GM23338 (cell line): ENCODE results near the gene NDEL1. TPM values are rescaled to one million over a fixed set of nuclear protein-coding genes. Genes with fewer than 3 reads are reported as not detected.

Experiments used
- ATAC-seq: fragments of 200-7000 bp; cut with Tn5 transposase; 3 replicates; pipeline ENCODE4 v1.9.1; 2020
- DNase-seq: peaks from one replicate; pipeline ENCODE4 v3.0.0-alpha.2; 2015; ENCODE audit warnings: low spot score
- H2AFZ ChIP-seq: fragments of 200-600 bp; sonication (generic); 2 replicates; pipeline ENCODE4 v1.8.0; 2016; ENCODE audit warnings: antibody characterized with exemption, mild to moderate bottlenecking, moderate library complexity
- H3F3A ChIP-seq: fragments of 200-600 bp; sonication (generic); replicated peaks from 2 replicates; pipeline ENCODE4 v1.8.0; 2017; ENCODE audit warnings: antibody characterized with exemption, mixed run types, low read depth
- H3K27ac ChIP-seq: fragments of 200-600 bp; sonication (generic); 2 replicates; pipeline ENCODE4 v1.6.1; 2016; ENCODE audit warnings: low read depth
- H3K27me3 ChIP-seq: fragments of 200-600 bp; sonication (generic); 2 replicates; pipeline ENCODE4 v1.8.0; 2016; ENCODE audit warnings: mild to moderate bottlenecking, mixed run types, moderate library complexity; ENCODE audit not compliant: insufficient read depth
- H3K36me3 ChIP-seq: fragments of 200-600 bp; sonication (generic); 2 replicates; pipeline ENCODE4 v1.8.0; 2016; ENCODE audit warnings: mild to moderate bottlenecking; ENCODE audit not compliant: insufficient read depth
- H3K4me1 ChIP-seq: fragments of 200-600 bp; sonication (generic); 2 replicates; pipeline ENCODE4 v1.8.0; 2016; ENCODE audit warnings: mild to moderate bottlenecking, moderate library complexity; ENCODE audit not compliant: insufficient read depth
- H3K4me2 ChIP-seq: fragments of 200-600 bp; sonication (generic); 2 replicates; pipeline ENCODE4 v1.7.1; 2017; ENCODE audit warnings: mixed run types
- H3K4me3 ChIP-seq: fragments of 200-600 bp; sonication (generic); 2 replicates; pipeline ENCODE4 v1.6.1; 2016; ENCODE audit warnings: mixed run types
- H3K79me2 ChIP-seq: fragments of 200-600 bp; sonication (generic); replicated peaks from 2 replicates; pipeline ENCODE4 v1.8.0; 2017; ENCODE audit warnings: mild to moderate bottlenecking; ENCODE audit not compliant: insufficient read depth
- H3K9me2 ChIP-seq: fragments of 200-600 bp; sonication (generic); 2 replicates; pipeline ENCODE4 v1.8.0; 2017; ENCODE audit not compliant: insufficient read depth
- H4K20me1 ChIP-seq: fragments of 200-600 bp; sonication (generic); replicated peaks from 2 replicates; pipeline ENCODE4 v1.8.0; 2017; ENCODE audit warnings: mild to moderate bottlenecking; ENCODE audit not compliant: insufficient read depth
- H3K27ac Mint-ChIP-seq: 2 replicates; pipeline ENCODE4 v1.8.0; 2020; ENCODE audit warnings: inconsistent platforms, mild to moderate bottlenecking, moderate library complexity, mixed read lengths
- H3K27me3 Mint-ChIP-seq: 3 replicates; pipeline ENCODE4 v1.8.0; 2022; ENCODE audit warnings: low read depth, mild to moderate bottlenecking, moderate library complexity, mixed read lengths, inconsistent platforms; ENCODE audit not compliant: insufficient read depth, poor library complexity
- H3K36me3 Mint-ChIP-seq: 3 replicates; pipeline ENCODE4 v1.8.0; 2021; ENCODE audit warnings: low read depth, mild to moderate bottlenecking, inconsistent platforms, moderate library complexity, mixed read lengths
- H3K4me1 Mint-ChIP-seq: 3 replicates; pipeline ENCODE4 v1.8.0; 2020; ENCODE audit warnings: mild to moderate bottlenecking, inconsistent platforms, mixed read lengths
- H3K4me3 Mint-ChIP-seq: 3 replicates; pipeline ENCODE4 v1.8.0; 2021; ENCODE audit warnings: moderate library complexity, mild to moderate bottlenecking, inconsistent platforms, mixed read lengths
- H3K9me3 Mint-ChIP-seq: 3 replicates; pipeline ENCODE4 v1.8.0; 2020; ENCODE audit warnings: moderate library complexity, mild to moderate bottlenecking, inconsistent platforms, mixed read lengths
- CREB1 ChIP-seq: fragments of 250-450 bp; sonication (Bioruptor Pico); IDR thresholded peaks from 2 replicates; pipeline ENCODE4 v1.5.0; 2020; ENCODE audit warnings: low read depth, mild to moderate bottlenecking, moderate library complexity
- CTCF ChIP-seq, 2 experiments: fragments of 200-600 bp in 1 of 2; sonication (generic) in 1 of 2; conservative IDR thresholded peaks; 2 replicates each; pipeline versions ENCODE4 v1.5.1 to v1.6.1; 2016 to 2017; ENCODE audit warnings: antibody characterized with exemption in 2 of 2, low read depth in 2 of 2, mild to moderate bottlenecking in 2 of 2, moderate library complexity in 1 of 2
- ETS1 ChIP-seq: IDR thresholded peaks from 2 replicates; pipeline ENCODE4 v1.6.1; 2016; ENCODE audit warnings: antibody characterized with exemption
- EZH2 ChIP-seq: fragments of 200-600 bp; sonication (generic); IDR thresholded peaks from one replicate; pipeline ENCODE4 v1.8.0; 2017; ENCODE audit warnings: antibody characterized with exemption, mild to moderate bottlenecking, low read depth; ENCODE audit not compliant: unreplicated experiment
- EZH2phosphoT487 ChIP-seq: fragments of 200-600 bp; sonication (generic); IDR thresholded peaks from one replicate; pipeline ENCODE4 v1.8.1; 2018; ENCODE audit warnings: antibody characterized with exemption; ENCODE audit not compliant: unreplicated experiment
- JUNB ChIP-seq: IDR thresholded peaks from one replicate; pipeline ENCODE4 v1.6.1; 2016; ENCODE audit warnings: antibody characterized with exemption; ENCODE audit not compliant: unreplicated experiment
- NANOG ChIP-seq: IDR thresholded peaks from 2 replicates; pipeline ENCODE4 v1.6.1; 2016; ENCODE audit warnings: antibody characterized with exemption, borderline replicate concordance
- POLR2AphosphoS5 ChIP-seq: IDR thresholded peaks from 2 replicates; pipeline ENCODE4 v1.6.1; 2016; ENCODE audit warnings: antibody characterized with exemption, low read depth
- STAT1 ChIP-seq: IDR thresholded peaks from one replicate; pipeline ENCODE4 v1.6.1; 2016; ENCODE audit warnings: antibody characterized with exemption; ENCODE audit not compliant: unreplicated experiment
- ZNF114 ChIP-seq: fragments of 250-450 bp; sonication (Bioruptor Pico); IDR thresholded peaks from 2 replicates; pipeline ENCODE4 v1.5.0; 2020; ENCODE audit warnings: mild to moderate bottlenecking, moderate library complexity
- polyA plus RNA-seq: library from polyadenylated mRNA; unstranded; fragments of >200 nt; fragmentation: Nextera tagmentation; extraction: Ambion mirVana; gene quantifications from 2 replicates; pipeline ENCODE4 v1.2.1, GENCODE V29; 2016
- total RNA-seq: library from RNA; depleted of rRNA; stranded (reverse); fragments of >200 nt; shearing (Covaris generic); gene quantifications from 2 replicates; pipeline ENCODE4 v1.2.3, GENCODE V29; 2014
- TF ChIP-seq, protein P1 (sequence below): IDR thresholded peaks from one replicate; pipeline ENCODE4 v1.6.1; 2018; ENCODE audit warnings: antibody characterized with exemption; ENCODE audit not compliant: unreplicated experiment
- TF ChIP-seq, protein P2 (sequence below): fragments of 250-450 bp; sonication (Bioruptor Pico); IDR thresholded peaks from 2 replicates; pipeline ENCODE4 v1.5.0; 2020; ENCODE audit warnings: mild to moderate bottlenecking, moderate library complexity

The NDEL1 gene
- total and polyA plus RNA-seq, 2 experiments from 2014 or later: 21.2 to 26.0 TPM

GRCh38 chr17:8402921-8403536 is 32.7 kb upstream of the NDEL1 start:
- Histone ChIP-seq H3K79me2 (no peaks in the 10 kb centered on the region), H3K4me2 (no peak overlapping the region), H3F3A (no peaks in the 10 kb centered on the region), H3K4me3 (no peak overlapping the region), H3K36me3 (no peaks in the 10 kb centered on the region), H4K20me1 (no peaks in the 10 kb centered on the region), H3K9me2 (no peaks in the 10 kb centered on the region), H2AFZ (no peak overlapping the region), H3K27me3 (no peaks in the 10 kb centered on the region), H3K4me1 (peaks cover under 1% of the 10 kb centered on the region; the same call in 1 of the 2 replicates), H3K27ac (no peak overlapping the region)
- no peak for DNase-seq
- Mint-ChIP-seq H3K27ac (no peak overlapping the region), H3K4me1 (no peaks in the 10 kb centered on the region; the same call in 2 of the 3 replicates), H3K27me3 (peaks cover 8% of the 10 kb centered on the region), H3K4me3 (no peak overlapping the region), H3K9me3 (no peaks in the 10 kb centered on the region), H3K36me3 (no peaks in the 10 kb centered on the region)
- no peak for ATAC-seq
- TF ChIP-seq JUNB: no peak
- TF ChIP-seq, protein P1, sequence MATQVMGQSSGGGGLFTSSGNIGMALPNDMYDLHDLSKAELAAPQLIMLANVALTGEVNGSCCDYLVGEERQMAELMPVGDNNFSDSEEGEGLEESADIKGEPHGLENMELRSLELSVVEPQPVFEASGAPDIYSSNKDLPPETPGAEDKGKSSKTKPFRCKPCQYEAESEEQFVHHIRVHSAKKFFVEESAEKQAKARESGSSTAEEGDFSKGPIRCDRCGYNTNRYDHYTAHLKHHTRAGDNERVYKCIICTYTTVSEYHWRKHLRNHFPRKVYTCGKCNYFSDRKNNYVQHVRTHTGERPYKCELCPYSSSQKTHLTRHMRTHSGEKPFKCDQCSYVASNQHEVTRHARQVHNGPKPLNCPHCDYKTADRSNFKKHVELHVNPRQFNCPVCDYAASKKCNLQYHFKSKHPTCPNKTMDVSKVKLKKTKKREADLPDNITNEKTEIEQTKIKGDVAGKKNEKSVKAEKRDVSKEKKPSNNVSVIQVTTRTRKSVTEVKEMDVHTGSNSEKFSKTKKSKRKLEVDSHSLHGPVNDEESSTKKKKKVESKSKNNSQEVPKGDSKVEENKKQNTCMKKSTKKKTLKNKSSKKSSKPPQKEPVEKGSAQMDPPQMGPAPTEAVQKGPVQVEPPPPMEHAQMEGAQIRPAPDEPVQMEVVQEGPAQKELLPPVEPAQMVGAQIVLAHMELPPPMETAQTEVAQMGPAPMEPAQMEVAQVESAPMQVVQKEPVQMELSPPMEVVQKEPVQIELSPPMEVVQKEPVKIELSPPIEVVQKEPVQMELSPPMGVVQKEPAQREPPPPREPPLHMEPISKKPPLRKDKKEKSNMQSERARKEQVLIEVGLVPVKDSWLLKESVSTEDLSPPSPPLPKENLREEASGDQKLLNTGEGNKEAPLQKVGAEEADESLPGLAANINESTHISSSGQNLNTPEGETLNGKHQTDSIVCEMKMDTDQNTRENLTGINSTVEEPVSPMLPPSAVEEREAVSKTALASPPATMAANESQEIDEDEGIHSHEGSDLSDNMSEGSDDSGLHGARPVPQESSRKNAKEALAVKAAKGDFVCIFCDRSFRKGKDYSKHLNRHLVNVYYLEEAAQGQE: no peak
- no peak for TF ChIP-seq POLR2AphosphoS5
- TF ChIP-seq ZNF114 (CRISPR knock-in tag): no peak
- TF ChIP-seq CTCF (conservative IDR thresholded peaks at IDR 0.05; ENCODE audit: low read depth in 2 of 2): no peak
- no peak for TF ChIP-seq EZH2phosphoT487
- TF ChIP-seq, protein P2, sequence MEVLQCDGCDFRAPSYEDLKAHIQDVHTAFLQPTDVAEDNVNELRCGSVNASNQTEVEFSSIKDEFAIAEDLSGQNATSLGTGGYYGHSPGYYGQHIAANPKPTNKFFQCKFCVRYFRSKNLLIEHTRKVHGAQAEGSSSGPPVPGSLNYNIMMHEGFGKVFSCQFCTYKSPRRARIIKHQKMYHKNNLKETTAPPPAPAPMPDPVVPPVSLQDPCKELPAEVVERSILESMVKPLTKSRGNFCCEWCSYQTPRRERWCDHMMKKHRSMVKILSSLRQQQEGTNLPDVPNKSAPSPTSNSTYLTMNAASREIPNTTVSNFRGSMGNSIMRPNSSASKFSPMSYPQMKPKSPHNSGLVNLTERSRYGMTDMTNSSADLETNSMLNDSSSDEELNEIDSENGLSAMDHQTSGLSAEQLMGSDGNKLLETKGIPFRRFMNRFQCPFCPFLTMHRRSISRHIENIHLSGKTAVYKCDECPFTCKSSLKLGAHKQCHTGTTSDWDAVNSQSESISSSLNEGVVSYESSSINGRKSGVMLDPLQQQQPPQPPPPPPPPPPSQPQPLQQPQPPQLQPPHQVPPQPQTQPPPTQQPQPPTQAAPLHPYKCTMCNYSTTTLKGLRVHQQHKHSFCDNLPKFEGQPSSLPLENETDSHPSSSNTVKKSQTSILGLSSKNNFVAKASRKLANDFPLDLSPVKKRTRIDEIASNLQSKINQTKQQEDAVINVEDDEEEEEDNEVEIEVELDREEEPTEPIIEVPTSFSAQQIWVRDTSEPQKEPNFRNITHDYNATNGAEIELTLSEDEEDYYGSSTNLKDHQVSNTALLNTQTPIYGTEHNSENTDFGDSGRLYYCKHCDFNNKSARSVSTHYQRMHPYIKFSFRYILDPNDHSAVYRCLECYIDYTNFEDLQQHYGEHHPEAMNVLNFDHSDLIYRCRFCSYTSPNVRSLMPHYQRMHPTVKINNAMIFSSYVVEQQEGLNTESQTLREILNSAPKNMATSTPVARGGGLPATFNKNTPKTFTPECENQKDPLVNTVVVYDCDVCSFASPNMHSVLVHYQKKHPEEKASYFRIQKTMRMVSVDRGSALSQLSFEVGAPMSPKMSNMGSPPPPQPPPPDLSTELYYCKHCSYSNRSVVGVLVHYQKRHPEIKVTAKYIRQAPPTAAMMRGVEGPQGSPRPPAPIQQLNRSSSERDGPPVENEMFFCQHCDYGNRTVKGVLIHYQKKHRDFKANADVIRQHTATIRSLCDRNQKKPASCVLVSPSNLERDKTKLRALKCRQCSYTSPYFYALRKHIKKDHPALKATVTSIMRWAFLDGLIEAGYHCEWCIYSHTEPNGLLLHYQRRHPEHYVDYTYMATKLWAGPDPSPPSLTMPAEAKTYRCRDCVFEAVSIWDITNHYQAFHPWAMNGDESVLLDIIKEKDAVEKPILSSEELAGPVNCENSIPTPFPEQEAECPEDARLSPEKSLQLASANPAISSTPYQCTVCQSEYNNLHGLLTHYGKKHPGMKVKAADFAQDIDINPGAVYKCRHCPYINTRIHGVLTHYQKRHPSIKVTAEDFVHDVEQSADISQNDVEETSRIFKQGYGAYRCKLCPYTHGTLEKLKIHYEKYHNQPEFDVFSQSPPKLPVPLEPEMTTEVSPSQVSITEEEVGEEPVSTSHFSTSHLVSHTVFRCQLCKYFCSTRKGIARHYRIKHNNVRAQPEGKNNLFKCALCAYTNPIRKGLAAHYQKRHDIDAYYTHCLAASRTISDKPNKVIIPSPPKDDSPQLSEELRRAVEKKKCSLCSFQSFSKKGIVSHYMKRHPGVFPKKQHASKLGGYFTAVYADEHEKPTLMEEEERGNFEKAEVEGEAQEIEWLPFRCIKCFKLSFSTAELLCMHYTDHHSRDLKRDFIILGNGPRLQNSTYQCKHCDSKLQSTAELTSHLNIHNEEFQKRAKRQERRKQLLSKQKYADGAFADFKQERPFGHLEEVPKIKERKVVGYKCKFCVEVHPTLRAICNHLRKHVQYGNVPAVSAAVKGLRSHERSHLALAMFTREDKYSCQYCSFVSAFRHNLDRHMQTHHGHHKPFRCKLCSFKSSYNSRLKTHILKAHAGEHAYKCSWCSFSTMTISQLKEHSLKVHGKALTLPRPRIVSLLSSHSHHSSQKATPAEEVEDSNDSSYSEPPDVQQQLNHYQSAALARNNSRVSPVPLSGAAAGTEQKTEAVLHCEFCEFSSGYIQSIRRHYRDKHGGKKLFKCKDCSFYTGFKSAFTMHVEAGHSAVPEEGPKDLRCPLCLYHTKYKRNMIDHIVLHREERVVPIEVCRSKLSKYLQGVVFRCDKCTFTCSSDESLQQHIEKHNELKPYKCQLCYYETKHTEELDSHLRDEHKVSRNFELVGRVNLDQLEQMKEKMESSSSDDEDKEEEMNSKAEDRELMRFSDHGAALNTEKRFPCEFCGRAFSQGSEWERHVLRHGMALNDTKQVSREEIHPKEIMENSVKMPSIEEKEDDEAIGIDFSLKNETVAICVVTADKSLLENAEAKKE (CRISPR knock-in tag): no peak
- TF ChIP-seq NANOG: no peak
- TF ChIP-seq STAT1: no peak
- TF ChIP-seq EZH2: no peak
- no peak for TF ChIP-seq ETS1
- TF ChIP-seq CREB1: no peak
